GM12878 (cell line): ENCODE data around the gene P3R3URF.

ENCODE experiments used
- EP300 ChIP-seq, 2 experiments: fragments of 150-350 bp in 1 of 2; IDR thresholded peaks; 2 replicates each; pipeline ENCODE4 v1.6.1; 2011 to 2012; ENCODE audit warnings: low read depth in 2 of 2, low read length in 2 of 2, borderline replicate concordance in 1 of 2, improper control_type of control experiment in 1 of 2, inconsistent platforms in 1 of 2; ENCODE audit not compliant: control insufficient read depth in 1 of 2
- EZH2 ChIP-seq: IDR thresholded peaks from 2 replicates; pipeline ENCODE4 v1.6.1; 2012; ENCODE audit warnings: low read depth, mild to moderate bottlenecking, control low read depth, inconsistent platforms, low read length, borderline replicate concordance; ENCODE audit not compliant: control insufficient read depth
- FOXK2 ChIP-seq: fragments of 450-650 bp; IDR thresholded peaks from 2 replicates; pipeline ENCODE4 v1.6.1; 2017; ENCODE audit warnings: mild to moderate bottlenecking, moderate library complexity
- GATAD2B ChIP-seq: fragments of 450-650 bp; conservative IDR thresholded peaks from 2 replicates; pipeline ENCODE4 v1.6.1; 2017; ENCODE audit warnings: low read depth, mild to moderate bottlenecking, moderate library complexity
- JUND ChIP-seq: IDR thresholded peaks from 2 replicates; pipeline ENCODE4 v1.6.1; 2012; ENCODE audit warnings: low read depth, mild to moderate bottlenecking, low read length, improper control_type of control experiment, moderate library complexity
- MAX ChIP-seq: IDR thresholded peaks from 2 replicates; pipeline ENCODE4 v1.6.1; 2012; ENCODE audit warnings: low read depth, low read length, improper control_type of control experiment
- ZNF24 ChIP-seq: fragments of 450-650 bp; IDR thresholded peaks from 2 replicates; pipeline ENCODE4 v1.6.1; 2017; ENCODE audit warnings: antibody characterized with exemption, mild to moderate bottlenecking
- TF ChIP-seq, protein P1 (sequence below), 3 experiments: IDR thresholded peaks in 2 of 3; conservative IDR thresholded peaks in 1 of 3; 2 replicates each; pipeline ENCODE4 v1.5.1; 2011; ENCODE audit warnings: low read depth in 3 of 3, low read length in 3 of 3, mild to moderate bottlenecking in 3 of 3, control low read depth in 2 of 3, moderate library complexity in 2 of 3, inconsistent platforms in 1 of 3, mixed read lengths in 1 of 3; ENCODE audit not compliant: control insufficient read depth in 2 of 3, insufficient read depth in 1 of 3; ENCODE audit errors: extremely low read depth in 1 of 3

GRCh38 chr1:46158312-46159281 lies 17.7 kb downstream of the P3R3URF start:
- no peak for TF ChIP-seq FOXK2
- TF ChIP-seq, protein P1, sequence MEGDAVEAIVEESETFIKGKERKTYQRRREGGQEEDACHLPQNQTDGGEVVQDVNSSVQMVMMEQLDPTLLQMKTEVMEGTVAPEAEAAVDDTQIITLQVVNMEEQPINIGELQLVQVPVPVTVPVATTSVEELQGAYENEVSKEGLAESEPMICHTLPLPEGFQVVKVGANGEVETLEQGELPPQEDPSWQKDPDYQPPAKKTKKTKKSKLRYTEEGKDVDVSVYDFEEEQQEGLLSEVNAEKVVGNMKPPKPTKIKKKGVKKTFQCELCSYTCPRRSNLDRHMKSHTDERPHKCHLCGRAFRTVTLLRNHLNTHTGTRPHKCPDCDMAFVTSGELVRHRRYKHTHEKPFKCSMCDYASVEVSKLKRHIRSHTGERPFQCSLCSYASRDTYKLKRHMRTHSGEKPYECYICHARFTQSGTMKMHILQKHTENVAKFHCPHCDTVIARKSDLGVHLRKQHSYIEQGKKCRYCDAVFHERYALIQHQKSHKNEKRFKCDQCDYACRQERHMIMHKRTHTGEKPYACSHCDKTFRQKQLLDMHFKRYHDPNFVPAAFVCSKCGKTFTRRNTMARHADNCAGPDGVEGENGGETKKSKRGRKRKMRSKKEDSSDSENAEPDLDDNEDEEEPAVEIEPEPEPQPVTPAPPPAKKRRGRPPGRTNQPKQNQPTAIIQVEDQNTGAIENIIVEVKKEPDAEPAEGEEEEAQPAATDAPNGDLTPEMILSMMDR (IDR thresholded peaks at IDR 0.05 in 2 of 3, conservative IDR thresholded peaks at IDR 0.05 in 1 of 3; ENCODE audit: control insufficient read depth in 2 of 3, extremely low read depth in 1 of 3, insufficient read depth in 1 of 3, low read depth in 3 of 3, low read length in 3 of 3) = no peak
- TF ChIP-seq MAX = no peak
- TF ChIP-seq ZNF24 = no peak
- TF ChIP-seq GATAD2B = no peak
- no peak for TF ChIP-seq EP300 (IDR thresholded peaks at IDR 0.05; ENCODE audit: borderline replicate concordance in 1 of 2, control insufficient read depth in 1 of 2, low read depth in 2 of 2, low read length in 2 of 2)
- TF ChIP-seq EZH2 = no peak
- no peak for TF ChIP-seq JUND
